ENCODE results near the gene ULBP1. TPM values are rescaled to one million over a fixed set of nuclear protein-coding genes. Genes with fewer than 3 reads are reported as not detected.
A peak's percentile ranks its signal among the peaks of the same experiment; 100 is the strongest.

The ULBP1 gene
- total and polyA plus RNA-seq, 8 donors = 1.1 to 6.0 (median 3.8) TPM

DNA sequence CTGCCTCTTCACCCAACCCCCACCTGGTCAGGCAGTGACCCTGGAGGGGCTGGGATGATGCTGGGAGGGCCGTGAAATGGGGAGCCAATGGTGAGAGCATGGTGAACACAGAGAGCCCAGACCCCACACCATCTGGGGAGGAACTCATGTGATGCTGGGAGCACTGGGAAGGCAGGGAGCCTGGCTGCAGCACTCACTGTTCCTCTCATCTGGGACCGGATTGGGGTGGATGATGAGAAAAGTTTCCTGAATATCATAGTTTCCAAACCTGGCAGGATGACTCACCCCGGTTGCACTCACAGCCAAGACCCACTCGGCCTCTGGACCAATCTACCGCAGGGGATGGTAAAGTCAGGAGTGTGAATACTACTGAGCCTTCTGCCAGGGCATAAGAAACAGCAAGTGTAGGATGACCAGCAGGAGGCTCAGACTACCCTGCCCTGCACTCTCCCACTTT is 21.8 kb downstream of the ULBP1 start:
- no peaks in the 10 kb centered on the region for H3K9me3 ChIP-seq
- no peak overlapping the region for H3K4me3 ChIP-seq
- intact Hi-C loops (cut with DNase I) = no loop called here
- no peak for ATAC-seq
- no peak overlapping the region for H3K27ac ChIP-seq
- TF ChIP-seq, protein P1, sequence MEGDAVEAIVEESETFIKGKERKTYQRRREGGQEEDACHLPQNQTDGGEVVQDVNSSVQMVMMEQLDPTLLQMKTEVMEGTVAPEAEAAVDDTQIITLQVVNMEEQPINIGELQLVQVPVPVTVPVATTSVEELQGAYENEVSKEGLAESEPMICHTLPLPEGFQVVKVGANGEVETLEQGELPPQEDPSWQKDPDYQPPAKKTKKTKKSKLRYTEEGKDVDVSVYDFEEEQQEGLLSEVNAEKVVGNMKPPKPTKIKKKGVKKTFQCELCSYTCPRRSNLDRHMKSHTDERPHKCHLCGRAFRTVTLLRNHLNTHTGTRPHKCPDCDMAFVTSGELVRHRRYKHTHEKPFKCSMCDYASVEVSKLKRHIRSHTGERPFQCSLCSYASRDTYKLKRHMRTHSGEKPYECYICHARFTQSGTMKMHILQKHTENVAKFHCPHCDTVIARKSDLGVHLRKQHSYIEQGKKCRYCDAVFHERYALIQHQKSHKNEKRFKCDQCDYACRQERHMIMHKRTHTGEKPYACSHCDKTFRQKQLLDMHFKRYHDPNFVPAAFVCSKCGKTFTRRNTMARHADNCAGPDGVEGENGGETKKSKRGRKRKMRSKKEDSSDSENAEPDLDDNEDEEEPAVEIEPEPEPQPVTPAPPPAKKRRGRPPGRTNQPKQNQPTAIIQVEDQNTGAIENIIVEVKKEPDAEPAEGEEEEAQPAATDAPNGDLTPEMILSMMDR (IDR thresholded peaks at IDR 0.05) = no peak
- H3K4me1 ChIP-seq = peaks cover 4 to 10% of the 10 kb centered on the region in 2 donors
- no peak for DNase-seq
- H3K27me3 ChIP-seq = peaks cover 56 to 94% of the 10 kb centered on the region in 2 donors
- H3K36me3 ChIP-seq = no peaks in the 10 kb centered on the region

DNA sequence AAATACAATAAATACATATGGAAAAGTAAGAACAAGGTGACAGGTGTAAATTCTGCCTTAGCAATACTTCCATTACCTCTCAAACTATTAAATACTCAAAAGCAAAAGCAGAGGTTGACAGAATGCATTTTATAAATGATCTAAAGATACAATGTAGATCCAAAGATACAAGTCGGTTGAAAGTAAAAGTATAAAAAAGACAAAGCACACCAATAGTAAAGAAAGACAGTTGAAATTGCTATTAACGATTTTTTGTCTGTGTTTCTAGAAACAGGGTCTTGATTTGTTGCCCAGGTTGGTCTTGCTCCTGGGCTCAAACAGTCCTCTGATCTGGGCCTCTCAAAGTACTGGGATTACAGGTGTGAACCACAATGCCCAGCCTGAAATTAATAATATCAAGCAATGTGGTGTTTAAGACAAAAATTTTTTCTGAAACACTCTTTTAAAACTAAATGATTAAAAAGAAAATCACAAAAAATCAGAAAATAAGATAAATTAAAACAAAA is 23.9 kb downstream of the ULBP1 start:
- no peak overlapping the region for H3K27ac ChIP-seq
- peaks cover 74 to 94% of the 10 kb centered on the region in 2 donors for H3K27me3 ChIP-seq
- H3K36me3 ChIP-seq = no peaks in the 10 kb centered on the region
- DNase-seq = no peak
- intact Hi-C loops (cut with DNase I) = no loop called here
- ATAC-seq = no peak
- H3K4me3 ChIP-seq = no peak overlapping the region
- TF ChIP-seq, protein P1 (IDR thresholded peaks at IDR 0.05) = no peak
- no peaks in the 10 kb centered on the region for H3K9me3 ChIP-seq
- peaks cover 7 to 18% of the 10 kb centered on the region in 2 donors for H3K4me1 ChIP-seq

DNA sequence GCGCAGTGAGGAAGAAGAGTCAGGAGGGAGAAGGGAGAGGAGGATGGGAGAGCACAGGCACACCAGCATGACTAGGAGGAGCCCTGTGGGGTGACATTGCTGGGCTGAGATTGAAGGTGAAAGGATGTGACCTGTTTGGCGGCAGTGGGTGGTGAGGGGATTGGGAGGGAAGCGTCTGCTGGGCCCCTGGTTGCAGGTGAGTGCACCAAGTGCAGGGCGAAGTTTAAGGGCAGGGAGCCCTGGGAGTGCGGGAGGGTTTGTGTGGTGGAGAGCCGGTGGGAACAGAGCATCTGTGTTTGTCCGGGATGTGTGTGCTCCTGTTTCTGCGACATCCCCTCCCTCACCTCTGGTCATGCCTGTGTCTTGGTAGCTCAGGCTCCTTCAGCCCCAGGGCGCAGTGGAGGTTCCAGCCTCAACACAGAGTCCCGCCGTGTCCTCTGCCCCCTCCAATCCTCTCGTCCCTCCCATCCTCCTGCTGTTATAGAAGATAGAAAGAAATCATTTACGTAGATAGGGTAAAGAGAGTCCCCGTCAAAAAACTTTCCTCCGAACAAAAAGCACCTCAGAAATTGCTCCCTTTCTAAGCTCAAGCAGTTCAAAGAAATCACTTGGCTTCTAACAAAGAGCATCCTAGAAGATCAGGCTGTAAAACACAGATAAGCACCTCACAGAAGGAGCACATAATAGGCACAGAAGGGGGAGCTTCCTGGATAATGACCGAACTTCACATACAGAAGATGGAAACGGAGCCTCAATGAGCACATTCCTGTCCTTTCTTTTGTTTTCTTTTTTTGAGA is 25.0 kb downstream of the ULBP1 start:
- ATAC-seq (no peak), DNase-seq (no peak)
- intact Hi-C loops (cut with DNase I) = no loop called here
- TF ChIP-seq, protein P1 (IDR thresholded peaks at IDR 0.05) = no peak
- Histone ChIP-seq H3K4me1 (peaks cover 7 to 18% of the 10 kb centered on the region in 2 donors), H3K36me3 (no peaks in the 10 kb centered on the region), H3K27ac (no peak overlapping the region), H3K4me3 (no peak overlapping the region), H3K9me3 (no peaks in the 10 kb centered on the region), H3K27me3 (peaks cover 85 to 95% of the 10 kb centered on the region in 2 donors)

DNA sequence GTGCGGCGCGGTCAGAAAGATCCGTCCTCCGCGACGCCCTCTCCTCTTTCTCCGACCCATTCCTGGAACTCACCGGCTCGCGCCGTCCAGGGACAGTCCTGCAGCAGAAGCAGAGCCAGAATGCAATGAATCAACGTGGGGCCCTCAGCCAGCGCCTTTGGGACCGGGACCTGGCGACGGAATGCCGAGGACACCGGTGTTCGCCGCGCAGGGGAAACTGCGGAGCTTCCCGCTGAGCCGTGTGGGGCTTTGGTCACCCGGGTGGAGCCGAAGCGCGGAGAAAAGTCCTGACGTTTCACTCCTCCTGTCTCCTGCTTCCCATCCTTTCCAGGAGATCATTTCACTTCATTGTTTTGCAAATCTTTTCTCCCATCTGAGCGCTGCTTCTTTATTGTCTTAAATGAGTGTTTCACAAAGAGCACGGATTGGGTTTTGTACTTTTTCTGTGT is 26.5 kb downstream of the ULBP1 start:
- Histone ChIP-seq H3K4me1 (peaks cover 7 to 18% of the 10 kb centered on the region in 2 donors), H3K4me3 (no peak overlapping the region), H3K27ac (no peak overlapping the region), H3K27me3 (peaks cover 87 to 100% of the 10 kb centered on the region in 2 donors), H3K9me3 (no peaks in the 10 kb centered on the region), H3K36me3 (no peaks in the 10 kb centered on the region)
- ATAC-seq (peak; percentile 22), DNase-seq (no peak)
- TF ChIP-seq, protein P1 (IDR thresholded peaks at IDR 0.05) = no peak
- intact Hi-C loops (cut with DNase I) = no loop called here
